ENCODE results near the gene ENTREP1.

DNA sequence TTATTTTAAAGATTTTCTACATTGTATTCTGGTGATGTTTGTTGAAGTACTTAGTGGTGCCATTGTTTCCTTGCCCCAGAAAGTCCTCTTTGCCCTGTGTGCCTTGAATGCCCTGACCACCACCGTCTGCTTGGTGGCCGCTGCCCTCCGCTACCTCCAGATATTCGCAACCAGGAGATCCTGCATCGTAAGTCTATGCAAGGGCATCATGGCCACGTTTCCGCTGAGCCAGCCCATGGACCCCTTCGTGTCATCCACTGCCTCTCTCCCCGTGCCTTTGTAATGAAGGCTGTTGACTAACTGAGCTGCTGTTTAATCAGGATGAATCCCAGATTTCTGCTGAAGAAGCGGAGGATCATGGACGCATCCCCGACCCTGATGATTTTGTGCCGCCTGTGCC, 52.3 kb downstream of the ENTREP1 start:
- no peak for TF ChIP-seq POLR2A (IDR thresholded peaks at IDR 0.05)
- TF ChIP-seq, protein P1, sequence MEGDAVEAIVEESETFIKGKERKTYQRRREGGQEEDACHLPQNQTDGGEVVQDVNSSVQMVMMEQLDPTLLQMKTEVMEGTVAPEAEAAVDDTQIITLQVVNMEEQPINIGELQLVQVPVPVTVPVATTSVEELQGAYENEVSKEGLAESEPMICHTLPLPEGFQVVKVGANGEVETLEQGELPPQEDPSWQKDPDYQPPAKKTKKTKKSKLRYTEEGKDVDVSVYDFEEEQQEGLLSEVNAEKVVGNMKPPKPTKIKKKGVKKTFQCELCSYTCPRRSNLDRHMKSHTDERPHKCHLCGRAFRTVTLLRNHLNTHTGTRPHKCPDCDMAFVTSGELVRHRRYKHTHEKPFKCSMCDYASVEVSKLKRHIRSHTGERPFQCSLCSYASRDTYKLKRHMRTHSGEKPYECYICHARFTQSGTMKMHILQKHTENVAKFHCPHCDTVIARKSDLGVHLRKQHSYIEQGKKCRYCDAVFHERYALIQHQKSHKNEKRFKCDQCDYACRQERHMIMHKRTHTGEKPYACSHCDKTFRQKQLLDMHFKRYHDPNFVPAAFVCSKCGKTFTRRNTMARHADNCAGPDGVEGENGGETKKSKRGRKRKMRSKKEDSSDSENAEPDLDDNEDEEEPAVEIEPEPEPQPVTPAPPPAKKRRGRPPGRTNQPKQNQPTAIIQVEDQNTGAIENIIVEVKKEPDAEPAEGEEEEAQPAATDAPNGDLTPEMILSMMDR (IDR thresholded peaks at IDR 0.05): no peak
- no peak for TF ChIP-seq EP300 (IDR thresholded peaks at IDR 0.05)
